Kidney (tissue), 14 donors: ENCODE data around the gene C3orf22. TPM values are rescaled to one million over a fixed set of nuclear protein-coding genes. Genes with fewer than 3 reads are reported as not detected.
A peak's percentile ranks its signal among the peaks of the same experiment; 100 is the strongest.

ENCODE experiments used
- DNase-seq, 5 donors: peaks; one replicate each; pipeline ENCODE4 v3.0.0-alpha.2; 2013 to 2020
- FAIRE-seq: peaks from 2 replicates; lab custom pipeline; 2012; peaks lifted over from hg19 to GRCh38; lab: Jason Lieb, UNC
- H3K27ac ChIP-seq, 2 donors: one replicate each; pipeline ENCODE4 v1.7.0; 2013; ENCODE audit warnings: low read depth in 2 of 2, low read length in 2 of 2, inconsistent platforms in 1 of 2
- H3K27me3 ChIP-seq: one replicate; pipeline ENCODE4 v1.7.1; 2013; ENCODE audit warnings: low read length, inconsistent platforms; ENCODE audit not compliant: control insufficient read depth, insufficient read depth
- H3K36me3 ChIP-seq, 3 donors: one replicate each; pipeline versions ENCODE4 v1.7.0 to v1.7.1; 2013; ENCODE audit warnings: low read length in 3 of 3, control low read depth in 1 of 3, inconsistent platforms in 1 of 3; ENCODE audit not compliant: insufficient read depth in 3 of 3, control insufficient read depth in 2 of 3
- H3K4me1 ChIP-seq, 3 donors: one replicate each; pipeline versions ENCODE4 v1.7.0 to v1.7.1; 2013; ENCODE audit warnings: low read length in 3 of 3, inconsistent platforms in 1 of 3, low read depth in 1 of 3; ENCODE audit not compliant: control insufficient read depth in 2 of 3, insufficient read depth in 2 of 3
- H3K4me3 ChIP-seq, 3 donors: one replicate each; pipeline versions ENCODE4 v1.7.0 to v1.8.1; 2013; ENCODE audit warnings: low read length in 3 of 3, control low read depth in 1 of 3, inconsistent platforms in 1 of 3
- H3K9ac ChIP-seq, 3 donors: one replicate each; pipeline versions ENCODE4 v1.7.0 to v1.7.1; 2013; ENCODE audit warnings: low read length in 3 of 3, control low read depth in 1 of 3, inconsistent platforms in 1 of 3
- H3K9me3 ChIP-seq, 3 donors: one replicate each; pipeline versions ENCODE4 v1.7.0 to v1.7.1; 2013; ENCODE audit warnings: low read length in 3 of 3, control low read depth in 1 of 3, inconsistent platforms in 1 of 3; ENCODE audit not compliant: control insufficient read depth in 2 of 3, insufficient read depth in 1 of 3
- intact Hi-C: fragments of 100-400 bp; cut with DNase I; formaldehyde crosslinking; loops from one replicate; pipeline ENCODE4 v1.11.1; 2022
- polyA plus RNA-seq: library from polyadenylated mRNA; stranded (reverse); fragments of 350-450 nt; fragmentation: Illumina TruSeq; extraction: RNeasy Lipid Tissue Mini Kit (QIAGEN cat#74804); gene quantifications from one replicate; pipeline ENCODE4 v1.2.3, GENCODE V29; 2014; ENCODE audit warnings: low read depth, low replicate concordance; ENCODE audit not compliant: insufficient read depth
- total RNA-seq: library from RNA; stranded (reverse); fragmentation: NEBNext Ultra II Directional; extraction: Animal tissue kit (Norgen Biotek cat#: 25700); gene quantifications from one replicate; pipeline ENCODE4 v1.2.1, GENCODE V29; 2021
- TF ChIP-seq, protein P1 (sequence below): IDR thresholded peaks from 3 replicates; pipeline ENCODE4 v1.5.1; 2012; ENCODE audit warnings: mild to moderate bottlenecking, moderate library complexity, borderline replicate concordance; ENCODE audit not compliant: insufficient read depth; ENCODE audit errors: extremely low read depth
- donor health status: control.
- donor health status: control.
- donor health status: control.
- donor health status: control.
- donor health status: control.
- donor health status: DM: yes; HTN: yes; CAD: no.
- donor health status: Normal renal cell carcinoma (clear cell type).

C3orf22 gene
- total and polyA plus RNA-seq, 2 donors from 2014 or later = not detected

DNA sequence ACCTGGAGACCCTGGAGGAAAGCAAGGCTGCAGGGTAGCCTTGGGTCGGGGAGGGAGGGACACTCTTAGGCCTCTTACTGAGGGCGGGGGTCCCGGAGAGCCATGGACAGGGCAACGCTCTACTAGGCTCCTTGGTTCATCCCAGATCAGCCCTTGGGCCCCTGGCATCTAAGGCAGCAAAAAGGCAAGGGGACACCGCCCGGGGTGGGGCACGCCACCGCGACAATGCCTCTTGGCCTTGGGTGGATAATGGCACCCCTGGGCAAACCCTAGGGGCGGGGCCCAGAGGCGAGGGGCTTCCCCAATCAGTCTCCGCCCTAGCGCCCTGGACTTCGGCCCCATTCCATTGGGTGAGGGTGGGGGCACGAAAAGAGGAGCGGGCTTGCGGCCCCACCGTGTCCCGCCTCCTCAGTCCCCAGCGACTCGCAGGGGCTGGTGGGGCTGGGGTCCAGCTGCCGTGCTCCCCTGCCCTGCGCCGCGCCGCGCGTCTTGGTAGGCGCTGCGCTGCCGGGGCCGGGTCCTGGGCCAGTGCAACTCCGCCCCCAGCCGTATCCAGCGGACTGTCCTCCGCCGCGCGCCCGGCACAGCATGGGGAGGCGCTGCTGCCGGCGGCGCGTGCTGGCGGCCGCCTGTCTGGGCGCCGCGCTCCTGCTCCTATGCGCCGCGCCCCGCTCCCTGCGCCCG lies 34.8 kb downstream of the C3orf22 start, which contains the start of gene CHST13:
CHST13 (plus strand) TSS at position 411 of the 684 bp plus-strand sequence; CDS start at position 589, 178 bp downstream.
- Histone ChIP-seq H3K36me3 (no peaks in the 10 kb centered on the region), H3K4me3 (peak within 1 kb of the TSS; percentile 11 to 64 (median 54)), H3K9ac (peak within 1 kb of the TSS in 1 of 3 donors; percentile 26), H3K4me1 (peaks cover 0 to 4% (median 2%) of the 10 kb centered on the region in 3 donors), H3K9me3 (no peaks in the 10 kb centered on the region), H3K27me3 (peaks cover 3% of the 10 kb centered on the region), H3K27ac (no peak within 1 kb of the TSS)
- intact Hi-C loops = no loop called here
- TF ChIP-seq, protein P1, sequence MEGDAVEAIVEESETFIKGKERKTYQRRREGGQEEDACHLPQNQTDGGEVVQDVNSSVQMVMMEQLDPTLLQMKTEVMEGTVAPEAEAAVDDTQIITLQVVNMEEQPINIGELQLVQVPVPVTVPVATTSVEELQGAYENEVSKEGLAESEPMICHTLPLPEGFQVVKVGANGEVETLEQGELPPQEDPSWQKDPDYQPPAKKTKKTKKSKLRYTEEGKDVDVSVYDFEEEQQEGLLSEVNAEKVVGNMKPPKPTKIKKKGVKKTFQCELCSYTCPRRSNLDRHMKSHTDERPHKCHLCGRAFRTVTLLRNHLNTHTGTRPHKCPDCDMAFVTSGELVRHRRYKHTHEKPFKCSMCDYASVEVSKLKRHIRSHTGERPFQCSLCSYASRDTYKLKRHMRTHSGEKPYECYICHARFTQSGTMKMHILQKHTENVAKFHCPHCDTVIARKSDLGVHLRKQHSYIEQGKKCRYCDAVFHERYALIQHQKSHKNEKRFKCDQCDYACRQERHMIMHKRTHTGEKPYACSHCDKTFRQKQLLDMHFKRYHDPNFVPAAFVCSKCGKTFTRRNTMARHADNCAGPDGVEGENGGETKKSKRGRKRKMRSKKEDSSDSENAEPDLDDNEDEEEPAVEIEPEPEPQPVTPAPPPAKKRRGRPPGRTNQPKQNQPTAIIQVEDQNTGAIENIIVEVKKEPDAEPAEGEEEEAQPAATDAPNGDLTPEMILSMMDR = no peak
- FAIRE-seq = no peak
- peak; percentile 62 to 80 (median 74) for DNase-seq

DNA sequence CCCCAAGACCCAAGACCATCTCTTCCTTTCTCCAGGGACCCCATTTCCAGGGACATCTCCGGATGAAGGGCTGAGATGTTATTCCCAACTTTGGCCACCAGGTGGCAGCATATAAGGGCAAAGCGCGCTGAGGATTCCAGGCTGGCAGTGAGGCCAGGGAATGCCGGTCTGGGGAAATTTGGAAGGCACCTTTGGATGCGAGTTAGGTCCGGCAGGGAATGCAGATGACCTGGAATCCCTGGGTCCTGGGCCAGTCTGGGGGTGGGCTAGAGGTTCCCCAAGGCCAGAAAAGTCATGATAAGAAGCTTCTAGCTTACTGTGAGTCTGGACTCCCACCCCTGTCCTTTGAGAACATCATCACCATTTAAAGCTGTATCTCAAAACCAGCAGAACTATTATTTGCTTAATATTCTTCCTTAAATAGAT lies 36.4 kb downstream of the C3orf22 start:
- no peak for FAIRE-seq
- no peaks in the 10 kb centered on the region for H3K9me3 ChIP-seq
- intact Hi-C loops = no loop called here
- no peaks in the 10 kb centered on the region for H3K36me3 ChIP-seq
- H3K9ac ChIP-seq = no peak overlapping the region
- H3K4me3 ChIP-seq = no peak overlapping the region
- TF ChIP-seq, protein P1 = peak; percentile 90
- no peak overlapping the region for H3K27ac ChIP-seq
- DNase-seq = peak; percentile 39 to 79 (median 72)
- H3K4me1 ChIP-seq = peaks cover 0 to 2% (median 0%) of the 10 kb centered on the region in 3 donors
- peaks cover 3% of the 10 kb centered on the region for H3K27me3 ChIP-seq

DNA sequence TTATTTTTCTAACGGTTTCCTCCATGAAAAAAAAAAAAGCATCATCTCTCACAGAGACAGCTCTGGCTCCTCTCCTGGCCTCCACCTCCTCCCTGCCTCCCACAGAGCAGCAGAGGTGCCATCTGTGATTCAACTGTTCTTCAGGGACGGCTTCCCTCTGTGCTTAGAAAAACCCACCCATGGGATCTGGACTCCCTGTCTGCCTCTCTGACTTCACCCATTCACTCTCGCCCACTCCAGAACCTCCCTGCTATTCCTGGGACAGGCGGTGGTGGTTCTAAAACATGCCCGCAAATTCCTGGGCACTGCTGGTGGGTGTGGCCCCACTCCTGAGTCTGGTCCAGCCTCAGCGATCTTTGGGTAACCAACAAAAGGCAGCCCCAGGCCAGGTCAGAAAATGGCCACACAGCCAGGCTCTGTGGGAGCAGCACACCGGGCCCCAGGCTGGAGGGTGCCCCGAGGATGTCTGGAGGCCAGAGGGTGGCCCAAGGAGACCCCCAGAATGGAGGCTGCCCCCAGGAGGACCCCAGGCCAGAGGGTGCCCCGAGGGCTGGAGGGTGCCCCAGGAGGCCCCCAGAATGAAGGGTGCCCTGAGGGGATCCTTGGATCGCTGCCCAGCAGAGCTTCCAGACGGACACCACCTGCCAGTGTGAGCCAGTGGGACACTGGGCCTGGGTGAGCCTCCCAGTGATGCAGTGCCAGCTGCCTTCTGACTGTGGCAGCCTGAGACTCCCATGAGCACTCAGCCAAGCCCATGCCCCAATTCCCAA lies 37.4 kb downstream of the C3orf22 start:
- no peaks in the 10 kb centered on the region for H3K9me3 ChIP-seq
- FAIRE-seq = no peak
- TF ChIP-seq, protein P1 = no peak
- H3K27me3 ChIP-seq = peaks cover 3% of the 10 kb centered on the region
- DNase-seq = peak in 1 of 5 donors; percentile 68
- intact Hi-C loops = no loop called here
- H3K4me1 ChIP-seq = peaks cover 0 to 2% (median 0%) of the 10 kb centered on the region in 3 donors
- H3K36me3 ChIP-seq = no peaks in the 10 kb centered on the region
- H3K9ac ChIP-seq = no peak overlapping the region
- no peak overlapping the region for H3K27ac ChIP-seq
- H3K4me3 ChIP-seq = no peak overlapping the region
